Ovary (tissue), 9 donors: Measurements from ENCODE around the gene GPC3. TPM values are rescaled to one million over a fixed set of nuclear protein-coding genes. Genes with fewer than 3 reads are reported as not detected.

Experiments used
- DNase-seq, 5 donors: peaks; one replicate each; pipeline ENCODE4 v3.0.0-alpha.2; 2019 to 2020
- H3K27ac ChIP-seq, 2 donors: fragments of 200-600 bp; one replicate each; pipeline versions ENCODE4 v1.5.1 to v1.8.0; 2019 to 2022
- H3K27me3 ChIP-seq: fragments of 200-600 bp; one replicate; pipeline ENCODE4 v1.8.0; 2022
- H3K36me3 ChIP-seq: fragments of 200-600 bp; sonication (generic); one replicate; pipeline ENCODE4 v1.5.1; 2019
- H3K4me1 ChIP-seq: one replicate; pipeline ENCODE4 v1.8.1; 2013; ENCODE audit warnings: mild to moderate bottlenecking, moderate library complexity; ENCODE audit not compliant: insufficient read depth
- H3K4me3 ChIP-seq: fragments of 200-600 bp; sonication (generic); one replicate; pipeline ENCODE4 v1.5.1; 2017
- H3K9me3 ChIP-seq, 2 donors: fragments of 200-600 bp in 1 of 2; sonication (generic) in 1 of 2; one replicate each; pipeline versions ENCODE4 v1.5.1 to v1.8.1; 2013 to 2019; ENCODE audit warnings: mild to moderate bottlenecking in 1 of 2, moderate library complexity in 1 of 2
- CTCF ChIP-seq, 3 donors: fragments of 450-650 bp in 2 of 3; fragments of 200-600 bp in 1 of 3; IDR thresholded peaks; one replicate each; pipeline versions ENCODE4 v1.5.1 to v1.8.0; 2016 to 2022; ENCODE audit warnings: antibody characterized with exemption in 3 of 3, mild to moderate bottlenecking in 1 of 3
- EP300 ChIP-seq: sonication (generic); formaldehyde crosslinking; IDR thresholded peaks from one replicate; pipeline ENCODE4 v1.6.1; 2017; ENCODE audit warnings: antibody characterized with exemption
- POLR2A ChIP-seq: fragments of 450-650 bp; IDR thresholded peaks from one replicate; pipeline ENCODE4 v1.6.1; 2017; ENCODE audit warnings: antibody characterized with exemption, mild to moderate bottlenecking, moderate library complexity
- WGBS, 3 donors: extraction: QIAGEN DNeasy Blood & Tissue Kit in 1 of 3; methylation state at CpG; one replicate each; pipeline versions ENCODE4 v1.1.5 to v1.1.7; 2013 to 2017; 5-methylcytosine and 5-hydroxymethylcytosine counted together
- intact Hi-C, 4 donors: fragments of 100-400 bp; cut with DNase I; formaldehyde crosslinking; loops; one replicate each; pipeline versions ENCODE4 v1.11.0 to v1.15.1; 2022 to 2023
- polyA plus RNA-seq, 2 donors: library from polyadenylated mRNA; stranded (reverse); fragments of 200-250 nt in 1 of 2; fragments of 350-450 nt in 1 of 2; fragmentation: Illumina TruSeq in 1 of 2; extraction: RNeasy Lipid Tissue Mini Kit (QIAGEN cat#74804) in 1 of 2; gene quantifications; one replicate each; pipeline ENCODE4 v1.2.3, GENCODE V29; 2013 to 2014
- total RNA-seq, 7 donors: library from RNA; depleted of rRNA in 2 of 7; stranded (reverse); fragments of >200 nt in 2 of 7; fragmentation: NEBNext Ultra II Directional in 3 of 7; extraction: Animal tissue kit (Norgen Biotek cat#: 25700) in 3 of 7; gene quantifications; one replicate each; pipeline versions ENCODE4 v1.1.0 to v1.2.4, GENCODE V29; 2016 to 2023
- donor health status: DM: no; HTN: no; CAD: no; lungs with moderate emphysema.
- donor health status: DM: no; HTN: no; CAD: no.
- donor health status: Bipolar disorder and iron deficiency.
- donor health status: DM: yes; HTN: yes; CAD: no.
- donor health status: DM: no; HTN: no; CAD: no.
- donor health status: DM: yes; HTN: yes; CAD: no.

Gene GPC3
- total and polyA plus RNA-seq, 9 donors = 4.5 to 91.8 (median 12.1) TPM

GRCh38 chrX:133745349-133745748 lies 240.0 kb downstream of the GPC3 start:
- TF ChIP-seq EP300 (no peak), CTCF (IDR thresholded peaks at IDR 0.05) (no peak), POLR2A (no peak)
- intact Hi-C loops = no loop called here

GRCh38 chrX:133742602-133743305 lies 242.6 kb downstream of the GPC3 start:
- 30 to 49% (median 39%) methylated on average over 3 of the region's 3 CpGs for WGBS, 3 donors
- intact Hi-C loops = no loop called here

More at GRCh38 chrX:133745349-133745748, 240.0 kb downstream of the GPC3 start:
- DNase-seq = no peak
- H3K27me3 ChIP-seq = no peaks in the 10 kb centered on the region
- H3K36me3 ChIP-seq = no peaks in the 10 kb centered on the region
- no peaks in the 10 kb centered on the region for H3K9me3 ChIP-seq
- H3K4me3 ChIP-seq = no peak overlapping the region
- H3K4me1 ChIP-seq = no peaks in the 10 kb centered on the region
- H3K27ac ChIP-seq = no peak overlapping the region

GRCh38 chrX:133741303-133741702 lies 244.1 kb downstream of the GPC3 start:
- TF ChIP-seq POLR2A = no peak
- no peaks in the 10 kb centered on the region for H3K27me3 ChIP-seq
- H3K4me1 ChIP-seq = no peaks in the 10 kb centered on the region
- no peaks in the 10 kb centered on the region for H3K9me3 ChIP-seq
- no peak overlapping the region for H3K4me3 ChIP-seq
- DNase-seq = no peak
- intact Hi-C loops = no loop called here
- no peak overlapping the region for H3K27ac ChIP-seq
- no peaks in the 10 kb centered on the region for H3K36me3 ChIP-seq
- WGBS, 3 donors = 63 to 68% (median 67%) methylated on average over 2 of the region's 2 CpGs

More at GRCh38 chrX:133742602-133743305, 242.6 kb downstream of the GPC3 start:
- Histone ChIP-seq H3K9me3 (no peaks in the 10 kb centered on the region), H3K36me3 (no peaks in the 10 kb centered on the region), H3K27me3 (no peaks in the 10 kb centered on the region), H3K4me1 (no peaks in the 10 kb centered on the region), H3K27ac (no peak overlapping the region), H3K4me3 (no peak overlapping the region)
- TF ChIP-seq POLR2A (no peak), CTCF (IDR thresholded peaks at IDR 0.05) (no peak), EP300 (no peak)
- no peak for DNase-seq

- Histone ChIP-seq H3K4me3 (no peak overlapping the region), H3K4me1 (no peaks in the 10 kb centered on the region), H3K27ac (no peak overlapping the region), H3K36me3 (no peaks in the 10 kb centered on the region), H3K9me3 (no peaks in the 10 kb centered on the region), H3K27me3 (no peaks in the 10 kb centered on the region)
- WGBS, 3 donors = 51 to 59% (median 53%) methylated on average over 2 of the region's 2 CpGs
- intact Hi-C loops = no loop called here
- no peak for DNase-seq
- TF ChIP-seq POLR2A = no peak
- no peak for TF ChIP-seq EP300
- no peak for TF ChIP-seq CTCF (IDR thresholded peaks at IDR 0.05)
These were observed 258.8 kb downstream of the GPC3 start for GRCh38 chrX:133726642-133727041.

GRCh38 chrX:133726211-133726630 lies 259.2 kb downstream of the GPC3 start:
- H3K9me3 ChIP-seq = no peaks in the 10 kb centered on the region
- intact Hi-C loops = no loop called here
- 31 to 44% (median 33%) methylated on average over 2 of the region's 2 CpGs for WGBS, 3 donors
- no peak overlapping the region for H3K4me3 ChIP-seq
- no peaks in the 10 kb centered on the region for H3K27me3 ChIP-seq
- no peak for TF ChIP-seq EP300
- no peaks in the 10 kb centered on the region for H3K36me3 ChIP-seq
- no peaks in the 10 kb centered on the region for H3K4me1 ChIP-seq
- no peak for DNase-seq
- H3K27ac ChIP-seq = no peak overlapping the region
